ENCODE measurements around the gene BMPR1A. TPM values are rescaled to one million over a fixed set of nuclear protein-coding genes. Genes with fewer than 3 reads are reported as not detected.

Gene BMPR1A
- total RNA-seq, 1 experiment from 2014 or later, result 24.3 TPM

DNA sequence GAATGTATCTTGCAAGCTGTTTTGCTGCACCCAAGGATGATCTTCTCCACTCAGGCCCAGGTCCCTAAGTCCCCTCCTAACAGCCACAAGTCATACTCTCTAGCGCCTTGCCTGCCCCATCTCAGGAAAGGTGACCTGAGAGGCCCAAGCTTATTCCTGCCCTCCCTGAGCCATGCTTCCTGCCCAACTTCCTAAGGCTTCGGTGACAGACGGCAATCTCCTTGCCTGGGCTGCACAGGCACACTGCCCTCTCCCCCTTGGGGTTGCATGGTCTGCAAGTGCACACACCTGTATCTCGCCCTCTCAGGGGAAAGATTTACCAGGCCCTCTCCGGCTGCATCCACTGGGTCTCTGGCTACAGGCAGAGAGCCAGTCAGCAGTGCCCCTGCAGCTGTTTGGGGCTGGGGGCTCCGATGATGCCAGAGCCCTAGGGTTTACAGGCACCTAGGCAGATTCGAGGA, 211.1 kb downstream of the BMPR1A start:
- no TSS peak for BruUV-seq (replicated peaks)
- H3K79me2 ChIP-seq (ENCODE audit: low read depth), result peaks cover 27% of the 10 kb centered on the region
- H3K4me3 ChIP-seq, result peak overlapping the region; percentile 81; the same call in 1 of the 2 replicates
- no peaks in the 10 kb centered on the region for H3K9me2 ChIP-seq (ENCODE audit: insufficient read depth)
- ChIA-PET POLR2A (ENCODE audit: unreplicated experiment) (no interaction called here), CTCF (interaction anchor here (0.5 kb wide), 1 partner anchor 72 kb away, joined by 4 read pairs; no protein-coding TSS in a partner anchor)
- intact Hi-C loops (cut with micrococcal nuclease; ENCODE audit: unreplicated experiment), result no loop called here
- H3K4me2 ChIP-seq, result peak overlapping the region; percentile 95
- H3K27ac ChIP-seq, result no peak overlapping the region
- H3K4me1 ChIP-seq (replicated peaks; ENCODE audit: insufficient read depth), result peaks cover 42% of the 10 kb centered on the region
- no peaks in the 10 kb centered on the region for H4K20me1 ChIP-seq (ENCODE audit: insufficient read depth)
- H3K9me3 ChIP-seq (ENCODE audit: insufficient read depth, low read depth), result no peaks in the 10 kb centered on the region
- no peaks in the 10 kb centered on the region for H3K36me3 ChIP-seq (ENCODE audit: low read depth)
- no peaks in the 10 kb centered on the region for H3K27me3 ChIP-seq (ENCODE audit: insufficient read depth, low read depth)
- H2AFZ ChIP-seq, result no peak overlapping the region
- peaks cover 27% of the 10 kb centered on the region for H3F3A ChIP-seq (ENCODE audit: insufficient read depth, low read depth)
- no peak for DNase-seq
- no peak for TF ChIP-seq EZH2 (IDR thresholded peaks at IDR 0.05; ENCODE audit: low read depth)
- TF ChIP-seq, protein P1, sequence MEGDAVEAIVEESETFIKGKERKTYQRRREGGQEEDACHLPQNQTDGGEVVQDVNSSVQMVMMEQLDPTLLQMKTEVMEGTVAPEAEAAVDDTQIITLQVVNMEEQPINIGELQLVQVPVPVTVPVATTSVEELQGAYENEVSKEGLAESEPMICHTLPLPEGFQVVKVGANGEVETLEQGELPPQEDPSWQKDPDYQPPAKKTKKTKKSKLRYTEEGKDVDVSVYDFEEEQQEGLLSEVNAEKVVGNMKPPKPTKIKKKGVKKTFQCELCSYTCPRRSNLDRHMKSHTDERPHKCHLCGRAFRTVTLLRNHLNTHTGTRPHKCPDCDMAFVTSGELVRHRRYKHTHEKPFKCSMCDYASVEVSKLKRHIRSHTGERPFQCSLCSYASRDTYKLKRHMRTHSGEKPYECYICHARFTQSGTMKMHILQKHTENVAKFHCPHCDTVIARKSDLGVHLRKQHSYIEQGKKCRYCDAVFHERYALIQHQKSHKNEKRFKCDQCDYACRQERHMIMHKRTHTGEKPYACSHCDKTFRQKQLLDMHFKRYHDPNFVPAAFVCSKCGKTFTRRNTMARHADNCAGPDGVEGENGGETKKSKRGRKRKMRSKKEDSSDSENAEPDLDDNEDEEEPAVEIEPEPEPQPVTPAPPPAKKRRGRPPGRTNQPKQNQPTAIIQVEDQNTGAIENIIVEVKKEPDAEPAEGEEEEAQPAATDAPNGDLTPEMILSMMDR (conservative IDR thresholded peaks at IDR 0.05), result no peak

DNA sequence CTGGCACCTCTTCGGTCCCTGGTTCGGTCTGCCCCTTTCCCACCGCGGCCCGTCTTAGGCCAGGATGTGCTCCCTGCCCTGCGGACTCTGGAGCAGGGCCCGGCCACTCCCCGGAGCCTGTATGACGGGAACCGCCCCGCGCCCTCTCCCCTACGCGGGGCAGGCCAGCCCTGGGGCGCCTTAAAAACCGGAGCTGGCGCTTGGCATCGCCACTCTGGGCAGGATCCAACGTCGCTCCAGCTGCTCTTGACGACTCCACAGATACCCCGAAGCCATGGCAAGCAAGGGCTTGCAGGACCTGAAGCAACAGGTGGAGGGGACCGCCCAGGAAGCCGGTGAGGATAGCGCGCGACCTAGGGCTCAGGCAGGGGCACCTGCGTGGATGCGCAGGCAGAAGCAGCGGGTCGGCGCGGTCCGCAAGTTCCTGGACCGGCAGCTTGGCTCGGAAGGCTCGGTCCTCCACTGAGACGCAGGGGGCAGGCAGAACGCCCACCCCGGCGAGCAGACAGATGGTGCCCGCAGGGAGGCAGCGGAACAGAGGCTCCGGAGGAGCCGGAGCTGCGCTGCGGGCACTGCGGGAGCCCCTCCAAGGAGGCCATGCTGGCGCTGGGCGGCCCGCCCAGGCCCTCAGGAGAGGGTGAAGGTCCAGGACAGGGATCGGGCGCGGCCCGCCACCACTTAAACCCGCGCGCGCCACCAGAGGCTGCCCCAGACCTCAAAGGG, 212.0 kb downstream of the BMPR1A start, which contains the start of gene ADIRF:
Gene ADIRF, plus strand, starts transcription at position 212 of the 723 bp plus-strand sequence. Its CDS starts 63 bp downstream, at position 275.
- Histone ChIP-seq H3K4me1 (replicated peaks; ENCODE audit: insufficient read depth) (peaks cover 48% of the 10 kb centered on the region), H3K9me2 (ENCODE audit: insufficient read depth) (no peaks in the 10 kb centered on the region), H2AFZ (peak within 1 kb of the TSS; percentile 76), H3K27me3 (ENCODE audit: insufficient read depth, low read depth) (no peaks in the 10 kb centered on the region), H3F3A (ENCODE audit: insufficient read depth, low read depth) (peaks cover 32% of the 10 kb centered on the region), H3K9me3 (ENCODE audit: insufficient read depth, low read depth) (no peaks in the 10 kb centered on the region), H3K4me2 (peak within 1 kb of the TSS; percentile 95), H3K27ac (peak within 1 kb of the TSS; percentile 91), H3K36me3 (ENCODE audit: low read depth) (no peaks in the 10 kb centered on the region), H3K79me2 (ENCODE audit: low read depth) (peaks cover 27% of the 10 kb centered on the region), H4K20me1 (ENCODE audit: insufficient read depth) (no peaks in the 10 kb centered on the region), H3K4me3 (peak within 1 kb of the TSS; percentile 81)
- intact Hi-C loops (cut with micrococcal nuclease; ENCODE audit: unreplicated experiment), result no loop called here
- peak; percentile 58 to 76 for DNase-seq
- ChIA-PET CTCF (interaction anchor here (0.5 kb wide), 2 partner anchors 71 to 101 kb away, joined by 4 to 14 read pairs; no protein-coding TSS in a partner anchor), POLR2A (ENCODE audit: unreplicated experiment) (interaction anchor here (0.6 kb wide), 2 partner anchors 29 to 878 kb away, joined by 6 to 7 read pairs; no protein-coding TSS in a partner anchor)
- BruUV-seq (replicated peaks), result no TSS peak
- TF ChIP-seq EZH2 (IDR thresholded peaks at IDR 0.05; ENCODE audit: low read depth), result no peak
- TF ChIP-seq, protein P1 (conservative IDR thresholded peaks at IDR 0.05), result no peak

DNA sequence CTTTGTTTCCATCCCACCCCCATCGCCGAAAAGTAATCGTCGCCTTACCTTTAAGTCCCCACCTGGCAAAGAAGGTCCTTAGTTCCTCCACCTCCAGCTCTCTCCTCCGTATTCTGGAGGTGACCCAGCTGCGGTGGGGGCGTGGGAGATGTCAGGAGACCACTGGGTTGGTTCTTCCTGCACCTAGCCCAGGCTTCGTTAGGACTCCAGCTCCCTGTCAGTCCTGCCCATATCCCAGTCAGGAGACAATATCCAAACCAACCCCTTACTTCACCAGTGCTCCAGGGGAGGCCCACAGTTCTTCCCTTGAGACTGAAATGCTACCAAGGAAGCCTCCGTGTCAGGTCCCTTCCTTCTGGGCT, 212.6 kb downstream of the BMPR1A start:
- H3K36me3 ChIP-seq (ENCODE audit: low read depth), result no peaks in the 10 kb centered on the region
- H3K79me2 ChIP-seq (ENCODE audit: low read depth), result peaks cover 27% of the 10 kb centered on the region
- DNase-seq, result no peak
- peaks cover 54% of the 10 kb centered on the region for H3K4me1 ChIP-seq (replicated peaks; ENCODE audit: insufficient read depth)
- no peaks in the 10 kb centered on the region for H3K9me2 ChIP-seq (ENCODE audit: insufficient read depth)
- ChIA-PET POLR2A (ENCODE audit: unreplicated experiment) (interaction anchor here (0.6 to 1.0 kb wide), 2 partner anchors 123 to 878 kb away, joined by 7 to 9 read pairs; no protein-coding TSS in a partner anchor), CTCF (no interaction called here)
- peak overlapping the region; percentile 76; the same call in 1 of the 2 replicates for H2AFZ ChIP-seq
- H3F3A ChIP-seq (ENCODE audit: insufficient read depth, low read depth), result peaks cover 38% of the 10 kb centered on the region
- no peaks in the 10 kb centered on the region for H4K20me1 ChIP-seq (ENCODE audit: insufficient read depth)
- H3K4me2 ChIP-seq, result peak overlapping the region; percentile 95
- H3K4me3 ChIP-seq, result peak overlapping the region; percentile 81
- no peak for TF ChIP-seq EZH2 (IDR thresholded peaks at IDR 0.05; ENCODE audit: low read depth)
- TF ChIP-seq, protein P1 (conservative IDR thresholded peaks at IDR 0.05), result no peak
- BruUV-seq (replicated peaks), result no TSS peak
- H3K27ac ChIP-seq, result peak overlapping the region; percentile 91
- H3K27me3 ChIP-seq (ENCODE audit: insufficient read depth, low read depth), result no peaks in the 10 kb centered on the region
- intact Hi-C loops (cut with micrococcal nuclease; ENCODE audit: unreplicated experiment), result no loop called here
- H3K9me3 ChIP-seq (ENCODE audit: insufficient read depth, low read depth), result no peaks in the 10 kb centered on the region

Measured in PC-9 (cell line).